Fibroblast of the aortic adventitia (primary cell): ENCODE measurements around the gene HOMER3. TPM values are rescaled to one million over a fixed set of nuclear protein-coding genes. Genes with fewer than 3 reads are reported as not detected.

Source experiments
- DNase-seq: peaks from one replicate; pipeline ENCODE4 v3.0.0-alpha.2; 2010; ENCODE audit warnings: low read depth
- H3K4me3 ChIP-seq: 2 replicates; pipeline ENCODE4 v1.5.1; 2011; ENCODE audit warnings: low read depth, mild to moderate bottlenecking, control low read depth, low read length, moderate library complexity
- CTCF ChIP-seq: IDR thresholded peaks from 2 replicates; pipeline ENCODE4 v1.5.1; 2011; ENCODE audit warnings: mild to moderate bottlenecking, low read length, control low read depth, inconsistent platforms; ENCODE audit not compliant: insufficient read depth
- total RNA-seq: library from RNA; depleted of rRNA; stranded (reverse); fragments of >200 nt; gene quantifications from 2 replicates; pipeline ENCODE4 v1.2.3, GENCODE V29; 2012; ENCODE audit warnings: low replicate concordance

HOMER3 gene
- total RNA-seq, 1 donor, result 68.7 TPM

DNA sequence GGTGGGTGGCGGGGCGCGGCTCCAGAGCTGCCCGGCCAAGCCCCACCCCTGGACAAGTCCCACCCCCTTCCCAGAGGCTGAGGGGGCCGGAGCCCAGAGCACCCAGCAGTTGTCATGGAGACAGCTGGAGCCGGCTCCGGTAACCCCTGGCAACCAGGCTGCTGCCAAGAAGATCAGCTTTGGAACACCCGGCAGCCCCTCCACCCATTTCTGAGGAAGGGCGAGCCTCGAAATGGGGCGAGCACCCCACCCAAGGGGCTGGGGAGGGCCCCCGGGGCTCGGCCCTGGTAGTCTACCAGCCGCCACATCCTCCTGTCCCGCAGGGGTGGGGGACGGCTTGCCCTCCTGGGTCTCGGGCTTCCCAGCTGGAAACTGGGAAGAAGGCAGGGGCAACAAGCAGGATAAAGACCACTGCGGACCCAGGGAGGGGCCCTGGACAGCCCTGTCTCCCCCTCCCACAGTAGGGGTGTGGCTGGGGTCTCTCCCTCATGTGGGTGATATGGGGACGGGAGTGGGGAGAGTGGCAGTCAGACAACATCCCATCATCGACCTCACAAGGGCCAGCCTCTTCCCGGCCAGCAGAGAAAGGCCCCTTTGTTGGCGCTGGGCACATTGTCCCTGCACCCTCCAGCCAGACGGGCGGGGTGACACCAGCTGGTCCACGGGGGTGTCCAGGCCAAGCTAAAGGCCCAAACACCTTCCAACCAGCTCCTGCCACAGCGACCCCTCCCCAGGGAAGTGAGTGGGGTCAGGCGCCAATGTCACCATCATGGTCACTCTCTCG lies 46.6 kb downstream of the HOMER3 start:
- peak; percentile 60 for DNase-seq
- peak overlapping the region; percentile 64 for H3K4me3 ChIP-seq
- TF ChIP-seq CTCF, result no peak

- no peak for DNase-seq
- no peak overlapping the region for H3K4me3 ChIP-seq
- no peak for TF ChIP-seq CTCF
These were observed 47.3 kb downstream of the HOMER3 start for GRCh38 chr19:18893587-18894253.

- TF ChIP-seq CTCF, result no peak
- H3K4me3 ChIP-seq, result no peak overlapping the region
- DNase-seq, result no peak
These were observed 50.9 kb downstream of the HOMER3 start for GRCh38 chr19:18889949-18890745.

- no peak for DNase-seq
- H3K4me3 ChIP-seq, result no peak overlapping the region
- no peak for TF ChIP-seq CTCF
These were observed 54.0 kb downstream of the HOMER3 start for GRCh38 chr19:18886972-18887371.

DNA sequence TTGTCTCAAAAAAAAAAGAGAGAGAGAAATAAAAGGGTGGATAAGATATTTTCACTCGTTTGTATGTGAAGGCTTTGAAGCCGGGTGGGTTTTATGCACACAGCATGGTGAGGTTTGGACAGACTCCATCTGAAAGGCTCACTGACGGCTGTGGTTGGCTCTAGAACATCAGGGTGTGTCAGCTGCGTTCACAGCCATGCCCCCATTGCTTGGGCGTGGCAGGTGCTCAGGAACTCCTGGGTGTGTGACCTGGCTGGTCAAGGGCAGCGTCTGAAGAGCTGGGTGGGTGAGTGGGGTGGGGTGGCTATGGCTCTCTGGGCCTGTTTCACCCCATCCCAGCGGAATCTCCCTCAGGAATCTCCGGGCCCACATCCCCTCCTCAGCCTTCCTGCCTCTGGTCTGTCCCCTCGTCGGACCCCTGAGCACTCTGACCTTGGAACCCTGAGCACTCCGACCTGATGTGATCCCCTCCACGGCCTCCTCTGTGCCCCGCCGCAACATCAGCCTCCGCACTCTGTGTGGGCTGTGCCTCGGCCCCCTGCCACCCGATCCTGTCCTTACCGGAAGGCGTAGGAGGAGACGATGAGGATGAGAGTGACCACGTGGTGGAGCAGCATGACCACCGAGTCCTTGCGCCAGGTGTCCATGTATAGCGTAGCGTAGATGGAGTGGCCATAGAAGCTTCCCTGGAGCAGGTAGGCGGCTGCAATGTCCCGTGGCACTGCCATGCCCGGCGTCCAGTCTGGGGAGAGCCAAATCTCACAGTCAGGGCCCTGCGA lies 57.3 kb downstream of the HOMER3 start:
- H3K4me3 ChIP-seq, result no peak overlapping the region
- TF ChIP-seq CTCF, result no peak

DNA sequence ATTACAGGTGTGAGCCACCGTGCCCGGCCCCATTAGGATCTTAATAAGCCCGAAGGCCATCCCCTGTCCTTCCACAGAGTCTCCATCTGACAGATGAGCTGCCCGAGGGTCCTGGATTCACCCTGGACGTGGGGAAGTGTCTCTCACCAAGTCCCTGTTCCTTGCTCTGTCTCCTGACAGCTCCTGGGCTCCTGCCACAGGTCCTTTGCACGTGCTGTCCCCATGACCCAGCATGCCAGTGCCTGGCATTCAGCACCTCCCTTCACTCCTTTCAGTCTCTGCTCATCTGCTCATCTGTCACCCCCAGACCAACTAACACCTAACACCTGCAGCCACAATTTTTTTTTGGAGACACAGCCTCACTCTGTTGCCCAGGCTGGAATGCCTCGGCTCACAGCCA lies 59.5 kb downstream of the HOMER3 start:
- no peak for TF ChIP-seq CTCF
- H3K4me3 ChIP-seq, result no peak overlapping the region
- no peak for DNase-seq

More for the DNA sequence above, 57.3 kb downstream of the HOMER3 start:
- no peak for DNase-seq
